HG02610 (cell line): ENCODE measurements around the gene TTC7B.

Source experiments
- ATAC-seq: cut with Tn5 transposase; IDR thresholded peaks from one replicate; pipeline ENCODE4 v1.9.1; 2021; ENCODE audit warnings: mild to moderate bottlenecking, moderate library complexity; ENCODE audit not compliant: unreplicated experiment

Gene TTC7B

DNA sequence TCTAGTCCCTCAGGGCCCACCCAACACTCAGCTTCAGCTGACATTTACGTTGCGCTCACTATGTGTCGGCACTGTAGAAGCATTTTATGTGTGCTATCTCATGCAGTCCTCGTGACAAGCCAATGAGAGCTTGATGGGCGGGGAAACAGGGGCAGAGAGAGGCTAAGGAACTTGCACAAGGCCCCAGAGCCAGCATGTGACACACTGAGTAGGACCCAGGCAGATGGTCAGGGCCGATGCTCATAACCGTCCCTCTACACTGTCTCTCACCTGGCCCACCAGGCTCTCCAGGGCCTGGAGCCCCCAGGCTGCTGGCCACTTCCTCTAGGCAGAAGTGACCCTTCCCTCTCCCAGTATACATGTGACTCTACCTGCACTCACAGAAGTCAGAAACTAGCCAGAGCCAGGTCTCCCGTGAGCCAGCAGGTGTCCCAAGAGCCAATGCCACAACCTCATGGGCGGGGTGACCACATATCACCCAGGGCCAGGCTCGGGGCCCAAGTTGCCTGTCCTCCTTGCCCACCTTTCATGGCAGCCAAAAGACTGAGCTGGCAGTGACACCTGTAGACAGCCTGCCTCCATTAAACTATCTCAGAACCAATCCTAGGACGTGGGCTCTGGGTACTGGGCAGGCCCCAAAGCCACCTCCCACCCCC, 38.3 kb downstream of the TTC7B start:
- ATAC-seq = no peak

DNA sequence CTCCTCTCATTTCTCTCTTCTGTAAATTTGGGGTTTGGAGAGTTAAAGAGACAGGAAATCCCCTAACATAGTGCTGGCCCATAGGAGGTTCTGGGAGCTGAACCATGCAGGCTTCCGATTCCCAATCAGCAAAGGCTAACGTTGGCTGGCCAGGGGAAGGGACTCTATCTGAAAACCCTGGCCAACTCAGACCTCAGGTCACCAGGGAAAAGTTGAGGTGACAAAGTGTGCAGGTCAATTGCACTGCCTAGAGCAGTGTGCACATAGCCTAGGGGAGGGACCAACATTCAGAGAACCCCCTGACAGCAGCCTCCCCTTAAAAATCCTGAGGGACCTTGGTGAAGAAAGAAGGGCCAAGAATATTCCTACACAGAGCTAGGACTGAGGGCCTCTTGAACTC, 38.9 kb downstream of the TTC7B start:
- ATAC-seq = no peak

DNA sequence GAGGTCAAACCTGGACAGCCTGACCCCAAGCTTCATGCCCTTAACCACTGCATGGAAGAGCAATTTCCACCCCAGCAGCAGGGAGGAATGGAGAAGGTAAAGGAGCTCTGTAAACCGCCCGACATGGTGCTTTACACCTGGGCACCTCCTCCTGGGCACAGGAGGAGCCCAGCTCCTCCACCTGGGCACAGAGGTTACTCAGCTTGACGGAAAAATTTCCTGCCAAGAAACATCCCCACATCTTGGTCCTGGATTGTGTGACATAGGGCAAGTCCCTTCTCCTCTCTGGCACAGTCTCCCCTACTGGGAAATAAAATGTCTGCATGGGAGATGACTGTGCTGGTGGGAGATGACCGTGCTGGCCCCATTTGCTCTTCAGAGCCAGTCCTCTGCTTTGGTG, 40.8 kb downstream of the TTC7B start:
- no peak for ATAC-seq

DNA sequence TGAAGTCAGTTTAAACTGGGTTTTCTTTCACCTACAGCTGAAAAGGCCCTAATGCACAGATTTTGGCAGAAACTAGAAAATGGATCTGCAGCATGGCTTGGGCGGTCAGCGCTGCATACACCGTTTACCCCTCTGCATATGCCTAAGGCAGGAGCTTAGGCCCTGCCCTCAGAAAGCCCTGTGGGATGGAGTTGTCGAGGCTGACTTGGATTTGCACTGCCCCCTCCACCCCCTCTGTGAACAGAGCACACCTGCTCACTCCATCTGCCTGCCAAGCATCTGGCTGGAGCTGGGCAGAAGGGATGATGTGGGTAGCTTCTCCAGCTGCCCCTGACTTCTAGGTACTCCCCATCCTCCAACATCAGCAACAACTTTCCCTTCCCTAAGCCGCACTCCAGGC, 41.9 kb downstream of the TTC7B start:
- ATAC-seq = no peak

DNA sequence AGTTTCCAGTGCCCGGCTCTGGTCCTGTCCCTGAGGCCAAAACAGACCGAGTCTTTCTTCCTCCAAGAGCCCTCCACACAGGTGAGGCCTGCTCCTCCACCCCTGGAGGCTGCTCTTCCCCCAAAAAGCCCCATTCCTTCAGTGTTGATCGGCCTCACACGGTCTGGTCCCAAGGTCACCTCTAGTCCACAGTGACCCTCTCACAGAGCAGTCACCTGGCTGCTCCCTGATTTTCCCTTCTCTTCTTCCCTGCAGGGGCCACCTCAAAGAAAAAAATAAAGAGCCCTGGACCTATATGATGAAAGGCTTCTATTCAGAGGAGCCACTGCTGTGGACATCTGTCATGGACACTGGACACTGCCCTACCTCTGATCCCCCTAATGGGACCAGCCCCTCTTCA, 42.5 kb downstream of the TTC7B start:
- ATAC-seq = no peak

DNA sequence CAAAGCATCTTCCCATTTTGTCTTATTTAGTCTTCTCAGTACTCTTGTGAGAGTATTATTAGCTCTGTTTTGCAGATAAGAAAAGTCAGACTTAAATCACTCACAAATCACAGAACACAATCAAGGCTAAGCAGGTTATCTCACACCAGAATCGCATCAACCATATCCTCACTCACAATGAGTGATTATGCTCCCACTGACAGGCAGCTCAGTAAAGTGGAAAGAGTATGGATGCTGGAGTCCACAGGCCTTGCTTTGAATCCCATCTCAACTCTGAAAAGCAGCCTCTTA, 43.1 kb downstream of the TTC7B start:
- no peak for ATAC-seq

DNA sequence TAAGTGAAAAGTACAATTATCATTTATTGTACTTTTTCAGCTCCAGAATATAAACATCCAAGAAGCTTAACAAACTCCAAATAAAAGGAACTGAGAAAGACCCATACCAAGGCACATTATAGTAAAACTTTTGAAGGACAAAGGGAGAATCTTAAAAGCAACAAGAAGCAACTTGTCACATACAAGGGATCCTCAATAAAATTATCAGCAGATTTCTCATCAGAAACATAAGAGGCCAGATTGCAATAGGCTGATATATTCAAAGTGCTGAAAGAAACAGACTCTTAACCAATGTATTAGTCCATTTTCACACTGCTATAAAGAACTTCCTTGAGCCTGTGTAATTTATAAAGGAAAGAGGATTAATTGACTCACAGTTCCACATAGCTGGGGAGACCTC, 48.3 kb downstream of the TTC7B start:
- ATAC-seq = no peak

DNA sequence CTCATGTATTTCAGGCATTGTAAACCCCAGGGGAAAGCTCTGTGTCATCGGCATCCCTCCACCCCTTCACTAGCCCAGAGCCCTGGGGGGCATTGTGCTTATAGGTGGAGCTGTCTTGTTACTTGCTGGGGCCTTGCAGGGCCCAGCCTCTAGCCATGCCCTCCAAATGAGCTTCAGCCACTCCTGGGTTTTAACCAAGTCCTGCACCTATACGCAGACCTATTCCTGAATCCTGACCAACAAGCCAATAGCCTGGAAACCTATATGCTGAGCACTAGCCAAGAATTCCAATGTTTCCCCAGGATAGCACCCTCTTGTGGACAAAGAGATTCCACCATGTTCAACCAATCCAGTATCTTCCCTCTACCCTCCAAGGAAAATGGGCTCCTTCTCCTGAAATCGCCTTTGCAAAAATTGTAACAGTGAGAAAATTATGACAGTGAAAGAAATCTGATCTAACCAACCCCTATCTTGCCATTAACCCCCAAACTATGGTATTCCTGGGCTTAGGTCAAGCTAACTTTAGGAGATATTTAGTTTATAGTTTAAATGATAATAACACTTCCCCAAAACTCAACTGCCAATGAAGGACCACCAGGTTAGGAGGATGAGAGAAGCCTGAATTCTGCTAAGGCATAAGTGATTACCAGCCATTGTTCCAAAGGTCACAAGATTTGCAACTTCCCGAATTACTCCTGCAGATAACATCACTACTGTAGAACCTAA, 55.5 kb downstream of the TTC7B start:
- no peak for ATAC-seq

DNA sequence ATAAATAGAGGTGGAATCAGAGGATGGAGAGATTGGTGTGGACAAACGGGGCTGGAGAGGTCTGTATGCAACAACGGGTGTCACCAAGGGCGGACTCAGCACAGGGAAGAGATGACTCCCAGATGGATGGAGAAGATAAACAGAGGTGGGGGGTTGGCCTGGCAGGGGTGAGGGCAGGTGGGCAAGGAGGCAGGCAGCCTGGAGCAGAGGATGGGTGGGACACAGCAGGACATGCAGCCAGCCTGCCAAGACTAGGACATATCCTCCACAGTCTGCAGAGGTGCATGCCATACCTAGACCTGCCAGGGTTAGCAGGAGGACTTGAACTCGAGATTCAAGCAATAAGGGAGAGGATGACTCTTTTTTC, 56.2 kb downstream of the TTC7B start:
- ATAC-seq = no peak

DNA sequence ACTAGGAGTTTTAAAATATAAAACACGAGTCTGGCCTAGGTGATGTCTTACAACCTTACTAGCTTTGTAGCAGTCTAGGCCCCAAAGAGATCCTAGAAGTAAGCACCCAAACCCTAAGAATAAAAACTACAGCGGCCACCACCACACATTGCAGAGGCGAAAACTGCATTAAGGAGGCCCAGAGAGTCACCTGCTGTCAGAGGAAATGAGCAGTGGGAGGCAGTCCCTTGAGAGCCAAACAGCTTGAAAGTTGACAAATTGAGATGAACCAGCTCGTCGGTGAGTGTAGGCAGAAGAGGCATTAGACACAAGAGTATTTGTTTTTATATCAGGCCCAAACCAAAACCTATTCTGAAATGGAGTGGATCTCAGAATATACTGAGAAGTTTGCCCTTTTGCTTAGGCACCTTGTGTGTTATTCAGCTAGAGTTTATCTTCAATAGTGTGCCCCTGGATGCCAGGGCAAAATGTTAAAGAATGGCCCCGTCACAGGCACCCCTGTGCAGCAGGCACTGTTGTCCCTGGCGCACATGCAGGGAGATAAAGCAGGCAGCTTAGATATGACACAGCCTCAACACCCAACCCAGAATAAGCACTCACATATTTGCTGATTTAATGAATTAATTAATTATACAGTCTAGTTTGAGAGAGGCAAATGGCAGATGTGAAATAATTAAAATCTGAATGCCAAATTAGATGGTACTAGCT, 56.7 kb downstream of the TTC7B start:
- no peak for ATAC-seq

DNA sequence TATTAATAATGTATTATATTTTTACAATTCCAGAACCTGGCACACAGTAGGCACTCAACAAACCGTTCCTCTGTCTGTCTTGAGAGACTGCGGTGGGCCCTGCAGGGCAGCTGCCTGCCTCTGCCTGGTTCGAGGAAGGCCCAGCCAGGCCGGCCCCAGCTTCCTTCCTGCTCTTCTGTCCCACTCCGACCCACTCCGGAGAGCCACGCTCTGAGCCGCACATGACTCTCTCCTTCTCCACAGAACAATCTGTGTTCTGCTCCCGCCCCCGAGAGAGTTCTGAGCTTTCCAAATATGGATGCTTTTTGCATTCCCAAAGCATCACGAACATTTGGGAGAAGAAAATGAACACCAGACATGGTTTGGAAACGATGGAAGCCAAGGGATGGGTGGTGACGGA, 57.3 kb downstream of the TTC7B start:
- ATAC-seq = no peak

DNA sequence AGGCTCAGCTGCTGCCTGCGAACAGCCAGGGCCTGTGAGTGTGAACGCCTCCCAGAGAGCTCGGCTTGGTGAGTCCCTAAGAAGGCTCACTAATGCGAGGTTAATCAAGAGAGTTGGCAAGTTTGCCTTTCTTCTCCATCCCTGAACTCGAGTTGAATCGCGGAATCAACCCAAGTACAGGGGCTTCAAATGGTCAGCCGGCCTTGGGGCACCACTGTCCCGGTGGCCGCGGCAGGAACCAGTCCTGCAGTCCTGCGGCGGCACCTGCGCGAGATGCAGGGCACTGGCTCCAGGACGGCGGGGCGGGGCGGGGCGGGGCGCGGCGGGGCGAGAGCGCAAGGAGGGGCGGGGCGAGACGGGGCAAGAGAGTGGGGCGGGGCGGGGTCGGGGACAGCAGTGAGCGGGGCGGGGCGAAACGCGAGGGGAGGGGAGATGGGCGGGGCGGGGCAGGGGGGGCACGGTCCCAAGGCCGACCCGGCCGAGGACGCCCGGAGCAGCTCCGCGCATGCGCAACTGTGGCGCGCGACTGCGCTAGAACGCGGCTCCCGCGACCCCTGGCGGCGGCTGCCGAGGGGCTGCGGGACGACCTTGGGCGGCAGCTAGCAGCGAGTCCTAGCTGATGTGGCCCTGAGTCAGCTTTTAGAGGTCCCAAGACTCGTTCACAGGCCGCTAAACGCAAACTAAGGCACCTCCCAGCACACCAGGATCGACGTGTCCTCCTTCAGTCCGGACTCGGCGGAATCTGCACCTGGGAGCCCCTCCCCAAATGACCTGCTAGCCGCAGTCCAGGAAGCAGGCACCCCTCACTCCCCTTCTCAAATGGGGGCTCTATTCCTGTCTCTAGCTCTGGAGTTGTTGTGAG, 58.0 kb downstream of the TTC7B start:
- peak; percentile 87 for ATAC-seq

DNA sequence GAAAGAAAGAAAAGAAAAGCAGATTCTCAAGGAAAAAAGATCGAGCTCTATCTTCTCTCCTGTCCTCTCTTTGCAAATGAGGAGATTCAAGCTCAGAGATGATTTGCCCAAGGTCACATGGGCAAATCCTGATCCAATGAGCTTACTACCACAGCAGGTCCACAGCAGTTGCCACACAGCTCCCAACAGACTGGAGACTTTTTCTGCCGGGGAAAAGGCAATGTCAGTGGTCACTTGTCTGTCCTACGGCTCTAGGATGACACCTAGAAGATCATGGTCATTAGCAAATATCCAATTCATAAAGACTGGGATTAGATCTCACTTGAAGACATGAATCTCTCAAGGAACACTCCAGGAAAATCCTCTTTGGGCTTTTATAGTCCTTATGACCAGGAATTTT, 58.8 kb downstream of the TTC7B start:
- no peak for ATAC-seq

DNA sequence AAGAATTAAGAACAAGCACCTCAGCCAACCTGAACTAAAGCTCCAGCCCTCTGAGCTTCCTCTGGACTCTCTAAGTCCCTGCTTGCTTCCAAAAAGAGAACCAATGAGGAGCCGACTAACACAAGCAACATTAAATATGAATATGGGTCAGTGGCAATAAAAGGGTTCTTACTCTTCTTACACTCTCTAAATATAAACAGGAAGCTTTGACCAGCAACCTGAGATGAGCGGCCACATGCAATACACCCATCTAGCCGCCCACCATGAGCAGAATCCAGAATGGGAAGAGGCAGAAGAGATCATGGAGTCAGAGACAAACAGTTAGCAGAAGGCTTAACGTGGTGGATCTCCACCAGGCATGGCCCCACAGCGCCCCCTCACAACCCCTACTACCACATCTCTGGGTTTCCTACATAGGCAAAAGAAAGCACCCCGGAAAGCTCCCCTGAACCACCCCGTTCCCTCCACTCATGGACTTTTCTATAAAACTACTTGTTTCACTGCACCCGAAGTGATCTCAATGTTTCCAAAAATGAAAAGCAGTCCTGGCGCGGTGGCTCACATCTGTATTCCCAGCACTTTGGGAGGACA, 59.4 kb downstream of the TTC7B start:
- ATAC-seq = no peak

DNA sequence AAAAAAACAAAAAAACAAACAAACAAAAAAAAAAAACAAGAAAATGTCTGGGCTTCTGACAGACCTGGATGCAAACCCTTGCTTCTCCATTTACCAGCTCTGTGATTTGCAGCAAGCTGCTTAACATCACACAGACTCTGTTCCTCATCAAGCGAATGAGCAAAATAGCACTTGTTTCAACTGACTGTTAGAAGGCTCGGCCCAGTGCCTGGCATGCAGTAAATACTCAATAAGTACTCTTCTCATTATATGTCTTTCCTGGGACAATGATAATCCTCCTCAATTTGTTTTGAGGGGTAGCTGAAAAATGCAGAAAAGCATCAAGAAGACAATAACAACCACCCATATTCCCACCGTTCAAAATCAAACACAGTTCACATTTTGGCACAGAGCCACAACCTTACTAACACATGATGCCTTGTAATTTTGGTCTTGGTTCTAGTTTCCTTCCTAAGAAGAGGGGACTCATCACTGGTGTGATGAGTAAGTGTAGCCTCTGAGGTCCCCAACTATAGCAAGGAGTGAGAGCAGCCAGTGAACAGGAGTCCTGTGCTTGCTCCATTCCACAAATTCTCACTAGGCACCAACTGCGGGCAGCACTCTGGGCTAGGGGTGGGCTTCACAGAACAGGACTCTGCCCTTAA, 60.4 kb downstream of the TTC7B start:
- no peak for ATAC-seq

DNA sequence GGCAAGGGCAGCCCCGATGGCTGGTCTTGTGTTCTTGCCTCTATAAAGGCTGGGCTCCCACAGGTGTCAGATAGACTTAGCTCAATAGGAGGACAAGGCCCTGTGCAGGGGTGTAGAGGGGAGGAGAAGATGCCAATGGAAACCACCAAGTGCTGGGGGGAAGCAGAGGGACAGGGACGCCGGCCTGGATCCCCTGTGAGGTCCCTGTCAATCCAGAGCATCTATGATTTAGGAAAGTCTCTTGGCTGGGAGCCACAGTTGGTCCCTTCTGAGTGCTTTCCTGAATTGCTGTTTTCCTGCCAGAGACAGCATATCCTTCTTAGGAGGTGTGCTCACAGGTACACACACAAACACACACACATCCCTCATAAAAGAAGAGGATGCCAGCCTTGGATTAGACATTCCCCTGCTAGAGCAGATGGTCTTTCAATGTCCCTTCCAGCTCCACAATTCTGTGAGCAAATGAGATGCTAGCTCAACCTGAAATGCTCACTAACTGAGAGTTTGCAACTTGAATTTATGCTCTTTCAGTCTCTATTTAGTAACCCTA, 62.7 kb downstream of the TTC7B start:
- no peak for ATAC-seq

DNA sequence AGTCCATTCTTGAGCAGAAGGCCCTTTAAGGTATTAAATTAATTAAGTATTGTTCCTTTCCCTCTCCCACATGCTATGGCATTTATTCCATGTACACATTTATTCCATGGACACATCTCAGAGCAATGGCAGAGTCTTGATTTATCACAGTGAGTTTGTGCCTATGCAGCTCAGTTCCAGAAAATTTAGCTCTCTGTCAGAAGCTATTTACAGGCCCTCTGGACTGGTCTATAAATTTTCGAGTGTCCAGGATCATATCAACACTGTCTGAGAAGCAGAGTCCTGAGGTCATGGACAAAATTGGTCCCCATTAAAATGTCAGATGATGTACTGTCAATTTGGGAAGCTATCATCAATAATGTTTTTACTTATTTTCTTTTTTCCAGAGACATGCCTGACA, 65.5 kb downstream of the TTC7B start:
- ATAC-seq = no peak

DNA sequence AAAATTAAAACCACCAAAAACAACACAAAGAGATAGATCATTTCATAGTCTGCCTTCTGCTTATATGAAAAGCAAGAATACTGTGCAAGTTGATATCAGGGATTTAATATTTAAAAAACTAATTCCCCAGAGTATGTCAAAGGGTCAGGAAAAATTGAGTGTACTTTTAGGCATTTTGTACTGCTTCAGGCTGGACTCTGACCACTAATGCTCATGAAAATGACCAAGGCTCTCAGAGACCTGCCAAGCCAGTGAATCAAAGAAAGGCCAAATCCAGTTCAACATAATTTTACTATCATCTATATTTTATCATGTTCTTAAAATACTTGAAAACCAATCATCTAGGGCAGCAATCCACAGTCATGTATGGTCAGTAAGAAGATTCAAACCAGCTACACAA, 66.0 kb downstream of the TTC7B start:
- no peak for ATAC-seq

DNA sequence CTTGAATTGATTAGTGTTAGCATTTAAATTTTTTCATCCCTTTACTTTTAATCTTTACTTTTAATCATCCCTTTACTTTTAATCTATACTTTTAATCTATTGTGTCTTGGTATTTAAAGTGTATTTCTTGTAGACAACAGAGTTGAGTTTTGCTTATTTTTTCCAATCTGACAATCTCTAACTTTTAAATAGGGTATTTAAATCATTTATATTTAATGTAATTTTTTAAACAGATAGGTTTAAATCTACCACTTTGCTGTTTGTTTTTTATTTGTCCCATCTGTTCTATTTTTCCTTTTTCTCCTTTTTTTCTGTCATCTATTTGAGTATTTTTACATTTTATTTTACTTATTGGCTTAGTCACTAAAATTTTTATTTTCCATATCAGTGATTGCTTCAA, 68.3 kb downstream of the TTC7B start:
- no peak for ATAC-seq

DNA sequence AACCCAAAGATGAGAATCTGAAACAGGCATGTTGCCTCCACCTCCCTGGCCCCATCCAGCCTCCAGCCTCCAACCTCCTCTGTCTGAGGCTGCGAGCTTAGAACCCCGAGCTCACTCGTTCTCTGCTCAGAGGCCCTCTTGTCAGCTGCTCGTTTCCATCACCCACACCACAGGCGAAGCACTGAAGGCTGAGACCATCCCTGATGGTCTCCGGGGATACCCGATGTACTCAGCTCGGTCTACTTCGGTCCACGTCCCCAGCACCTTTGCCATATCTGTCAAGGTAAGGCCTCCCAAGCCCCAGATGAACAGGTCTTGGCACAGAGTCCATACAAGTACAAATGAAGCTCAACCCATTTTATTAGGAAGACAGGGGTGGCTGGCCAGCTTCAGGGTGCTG, 72.4 kb downstream of the TTC7B start:
- ATAC-seq = no peak
